ENCODE data around the gene GYG2.
A peak's percentile ranks its signal among the peaks of the same experiment; 100 is the strongest.
"Not testable (repeated sequence)": the region's sequence is repeated elsewhere in the genome, so short reads cannot be mapped to it uniquely, and the experiment has no call there.

Gene GYG2

GRCh38 chrX:2863646-2864045 is 34.9 kb downstream of the GYG2 start:
- FAIRE-seq (peak; percentile 65), DNase-seq (ENCODE audit: insufficient read length, low spot score) (peak; percentile 53)

GRCh38 chrX:2867206-2867605 is 38.5 kb downstream of the GYG2 start:
- DNase-seq (ENCODE audit: insufficient read length, low spot score), result no peak
- no peak for FAIRE-seq

- FAIRE-seq (no peak), DNase-seq (ENCODE audit: insufficient read length, low spot score) (no peak)
Observed at GRCh38 chrX:2870650-2871049, 41.9 kb downstream of the GYG2 start.

GRCh38 chrX:2871831-2872230 is 43.1 kb downstream of the GYG2 start:
- DNase-seq (ENCODE audit: insufficient read length, low spot score), result no peak
- FAIRE-seq, result no peak

- no peak for DNase-seq (ENCODE audit: insufficient read length, low spot score)
- FAIRE-seq, result no peak
Observed at GRCh38 chrX:2872671-2873277, 44.0 kb downstream of the GYG2 start.

- no peak for FAIRE-seq
- DNase-seq (ENCODE audit: insufficient read length, low spot score), result no peak
Observed at GRCh38 chrX:2874222-2875135, 45.7 kb downstream of the GYG2 start.

GRCh38 chrX:2875136-2875481 is 46.4 kb downstream of the GYG2 start:
- DNase-seq (ENCODE audit: insufficient read length, low spot score) (no peak), FAIRE-seq (no peak)

- FAIRE-seq (no peak), DNase-seq (ENCODE audit: insufficient read length, low spot score) (peak; percentile 13)
Observed at GRCh38 chrX:2875798-2876399, 47.2 kb downstream of the GYG2 start.

GRCh38 chrX:2878563-2878962 is 49.8 kb downstream of the GYG2 start:
- FAIRE-seq (no peak), DNase-seq (ENCODE audit: insufficient read length, low spot score) (no peak)

GRCh38 chrX:2879670-2880069 is 50.9 kb downstream of the GYG2 start:
- no peak for DNase-seq (ENCODE audit: insufficient read length, low spot score)

GRCh38 chrX:2883770-2884169 is 55.0 kb downstream of the GYG2 start:
- DNase-seq (ENCODE audit: insufficient read length, low spot score), result no peak
- FAIRE-seq, result no peak

More at GRCh38 chrX:2879670-2880069, 50.9 kb downstream of the GYG2 start:
- FAIRE-seq, result no peak

GRCh38 chrX:2888309-2888708 is 59.6 kb downstream of the GYG2 start:
- no peak for FAIRE-seq

GRCh38 chrX:2889045-2889605 is 60.4 kb downstream of the GYG2 start:
- FAIRE-seq (no peak), DNase-seq (ENCODE audit: insufficient read length, low spot score) (no peak)

More at GRCh38 chrX:2888309-2888708, 59.6 kb downstream of the GYG2 start:
- DNase-seq (ENCODE audit: insufficient read length, low spot score), result no peak

- peak; percentile 74 for FAIRE-seq
- not testable (repeated sequence) for DNase-seq (ENCODE audit: insufficient read length, low spot score)
Observed at GRCh38 chrX:2889706-2890490, 61.2 kb downstream of the GYG2 start.

- FAIRE-seq; DNase-seq (ENCODE audit: insufficient read length, low spot score): not testable (repeated sequence)
Observed at GRCh38 chrX:2890536-2891460, 62.1 kb downstream of the GYG2 start.

GRCh38 chrX:2892816-2893215 is 64.1 kb downstream of the GYG2 start:
- FAIRE-seq, result no peak
- no peak for DNase-seq (ENCODE audit: insufficient read length, low spot score)

GRCh38 chrX:2894885-2895292 is 66.2 kb downstream of the GYG2 start:
- peak; percentile 91 for FAIRE-seq

GRCh38 chrX:2897311-2897689 is 68.6 kb downstream of the GYG2 start:
- no peak for FAIRE-seq

More at GRCh38 chrX:2894885-2895292, 66.2 kb downstream of the GYG2 start:
- DNase-seq (ENCODE audit: insufficient read length, low spot score), result peak; percentile 81

More at GRCh38 chrX:2897311-2897689, 68.6 kb downstream of the GYG2 start:
- DNase-seq (ENCODE audit: insufficient read length, low spot score), result no peak
